SK-N-SH (cell line): ENCODE measurements around the gene GIMAP4.

Experiments
- ELF1 ChIP-seq: IDR thresholded peaks from 2 replicates; pipeline ENCODE4 v1.4.0; 2012
- EZH2phosphoT487 ChIP-seq: fragments of 200-600 bp; sonication (generic); IDR thresholded peaks from 2 replicates; pipeline ENCODE4 v1.6.1; 2017; ENCODE audit warnings: low read depth, mixed run types, mild to moderate bottlenecking, antibody characterized with exemption, moderate library complexity, borderline replicate concordance
- GABPA ChIP-seq: IDR thresholded peaks from 2 replicates; pipeline ENCODE4 v1.4.0; 2012; ENCODE audit warnings: low read depth, mild to moderate bottlenecking
- JUND ChIP-seq: IDR thresholded peaks from 2 replicates; pipeline ENCODE4 v1.4.0; 2012
- RCOR1 ChIP-seq: fragments of 150-350 bp; IDR thresholded peaks from 2 replicates; pipeline ENCODE4 v1.6.1; 2017; ENCODE audit warnings: antibody characterized with exemption, low read length
- RFX5 ChIP-seq: IDR thresholded peaks from 2 replicates; pipeline ENCODE4 v1.6.1; 2012; ENCODE audit warnings: mild to moderate bottlenecking, improper control_type of control experiment, low read length
- SMC3 ChIP-seq: IDR thresholded peaks from 2 replicates; pipeline ENCODE4 v1.6.1; 2012; ENCODE audit warnings: low read depth, low read length, improper control_type of control experiment
- TF ChIP-seq, protein P1 (sequence below): IDR thresholded peaks from 2 replicates; pipeline ENCODE4 v1.4.0; 2012; ENCODE audit warnings: low read depth, borderline replicate concordance
- TF ChIP-seq, protein P2 (sequence below): fragments of 200-600 bp; sonication (generic); IDR thresholded peaks from 2 replicates; pipeline ENCODE4 v1.6.1; 2017; ENCODE audit warnings: antibody characterized with exemption, mild to moderate bottlenecking, moderate library complexity
- TF ChIP-seq, protein P3 (sequence below): IDR thresholded peaks from 2 replicates; pipeline ENCODE4 v1.4.0; 2012; ENCODE audit warnings: low read depth

DNA sequence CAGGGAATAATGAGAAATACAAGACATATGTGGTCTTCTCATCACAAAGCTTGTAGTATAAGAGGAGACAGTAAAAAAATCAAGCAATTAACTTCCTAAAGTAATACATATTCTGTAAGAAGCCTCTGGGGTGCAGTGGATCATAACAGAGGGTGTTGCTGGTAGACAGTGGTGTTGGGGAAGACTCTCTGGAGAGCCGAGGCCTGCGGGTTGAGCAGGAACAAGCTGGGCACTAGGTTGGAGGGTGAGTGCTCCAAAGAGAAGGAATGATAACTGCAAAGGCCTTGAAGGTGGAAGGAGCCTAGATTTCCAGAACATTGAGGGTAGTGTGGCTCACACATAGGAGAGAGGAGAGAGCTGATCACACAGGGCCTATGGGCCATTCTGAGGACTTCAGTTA is 1.5 kb downstream of the GIMAP4 start:
- TF ChIP-seq, protein P1, sequence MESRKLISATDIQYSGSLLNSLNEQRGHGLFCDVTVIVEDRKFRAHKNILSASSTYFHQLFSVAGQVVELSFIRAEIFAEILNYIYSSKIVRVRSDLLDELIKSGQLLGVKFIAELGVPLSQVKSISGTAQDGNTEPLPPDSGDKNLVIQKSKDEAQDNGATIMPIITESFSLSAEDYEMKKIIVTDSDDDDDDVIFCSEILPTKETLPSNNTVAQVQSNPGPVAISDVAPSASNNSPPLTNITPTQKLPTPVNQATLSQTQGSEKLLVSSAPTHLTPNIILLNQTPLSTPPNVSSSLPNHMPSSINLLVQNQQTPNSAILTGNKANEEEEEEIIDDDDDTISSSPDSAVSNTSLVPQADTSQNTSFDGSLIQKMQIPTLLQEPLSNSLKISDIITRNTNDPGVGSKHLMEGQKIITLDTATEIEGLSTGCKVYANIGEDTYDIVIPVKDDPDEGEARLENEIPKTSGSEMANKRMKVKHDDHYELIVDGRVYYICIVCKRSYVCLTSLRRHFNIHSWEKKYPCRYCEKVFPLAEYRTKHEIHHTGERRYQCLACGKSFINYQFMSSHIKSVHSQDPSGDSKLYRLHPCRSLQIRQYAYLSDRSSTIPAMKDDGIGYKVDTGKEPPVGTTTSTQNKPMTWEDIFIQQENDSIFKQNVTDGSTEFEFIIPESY = no peak
- TF ChIP-seq, protein P2, sequence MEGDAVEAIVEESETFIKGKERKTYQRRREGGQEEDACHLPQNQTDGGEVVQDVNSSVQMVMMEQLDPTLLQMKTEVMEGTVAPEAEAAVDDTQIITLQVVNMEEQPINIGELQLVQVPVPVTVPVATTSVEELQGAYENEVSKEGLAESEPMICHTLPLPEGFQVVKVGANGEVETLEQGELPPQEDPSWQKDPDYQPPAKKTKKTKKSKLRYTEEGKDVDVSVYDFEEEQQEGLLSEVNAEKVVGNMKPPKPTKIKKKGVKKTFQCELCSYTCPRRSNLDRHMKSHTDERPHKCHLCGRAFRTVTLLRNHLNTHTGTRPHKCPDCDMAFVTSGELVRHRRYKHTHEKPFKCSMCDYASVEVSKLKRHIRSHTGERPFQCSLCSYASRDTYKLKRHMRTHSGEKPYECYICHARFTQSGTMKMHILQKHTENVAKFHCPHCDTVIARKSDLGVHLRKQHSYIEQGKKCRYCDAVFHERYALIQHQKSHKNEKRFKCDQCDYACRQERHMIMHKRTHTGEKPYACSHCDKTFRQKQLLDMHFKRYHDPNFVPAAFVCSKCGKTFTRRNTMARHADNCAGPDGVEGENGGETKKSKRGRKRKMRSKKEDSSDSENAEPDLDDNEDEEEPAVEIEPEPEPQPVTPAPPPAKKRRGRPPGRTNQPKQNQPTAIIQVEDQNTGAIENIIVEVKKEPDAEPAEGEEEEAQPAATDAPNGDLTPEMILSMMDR = no peak
- TF ChIP-seq JUND (no peak), RCOR1 (no peak), RFX5 (no peak), ELF1 (no peak), GABPA (no peak), SMC3 (no peak), EZH2phosphoT487 (no peak)
- TF ChIP-seq, protein P3, sequence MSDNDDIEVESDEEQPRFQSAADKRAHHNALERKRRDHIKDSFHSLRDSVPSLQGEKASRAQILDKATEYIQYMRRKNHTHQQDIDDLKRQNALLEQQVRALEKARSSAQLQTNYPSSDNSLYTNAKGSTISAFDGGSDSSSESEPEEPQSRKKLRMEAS = no peak
